ENCODE results near the gene SCP2. TPM values are rescaled to one million over a fixed set of nuclear protein-coding genes. Genes with fewer than 3 reads are reported as not detected.
"Not testable (repeated sequence)": the region's sequence is repeated elsewhere in the genome, so short reads cannot be mapped to it uniquely, and the experiment has no call there.

The SCP2 gene
- total RNA-seq, 1 donor from 2014 or later: 137 TPM

GRCh38 chr1:52969234-52969633, 42.2 kb downstream of the SCP2 start:
- DNase-seq (ENCODE audit: low read depth, low spot score): not testable (repeated sequence)

- DNase-seq (ENCODE audit: low read depth, low spot score): no peak
Observed at GRCh38 chr1:52970149-52970548, 43.1 kb downstream of the SCP2 start.

GRCh38 chr1:52973841-52974240, 46.8 kb downstream of the SCP2 start:
- no peak for DNase-seq (ENCODE audit: low read depth, low spot score)

DNA sequence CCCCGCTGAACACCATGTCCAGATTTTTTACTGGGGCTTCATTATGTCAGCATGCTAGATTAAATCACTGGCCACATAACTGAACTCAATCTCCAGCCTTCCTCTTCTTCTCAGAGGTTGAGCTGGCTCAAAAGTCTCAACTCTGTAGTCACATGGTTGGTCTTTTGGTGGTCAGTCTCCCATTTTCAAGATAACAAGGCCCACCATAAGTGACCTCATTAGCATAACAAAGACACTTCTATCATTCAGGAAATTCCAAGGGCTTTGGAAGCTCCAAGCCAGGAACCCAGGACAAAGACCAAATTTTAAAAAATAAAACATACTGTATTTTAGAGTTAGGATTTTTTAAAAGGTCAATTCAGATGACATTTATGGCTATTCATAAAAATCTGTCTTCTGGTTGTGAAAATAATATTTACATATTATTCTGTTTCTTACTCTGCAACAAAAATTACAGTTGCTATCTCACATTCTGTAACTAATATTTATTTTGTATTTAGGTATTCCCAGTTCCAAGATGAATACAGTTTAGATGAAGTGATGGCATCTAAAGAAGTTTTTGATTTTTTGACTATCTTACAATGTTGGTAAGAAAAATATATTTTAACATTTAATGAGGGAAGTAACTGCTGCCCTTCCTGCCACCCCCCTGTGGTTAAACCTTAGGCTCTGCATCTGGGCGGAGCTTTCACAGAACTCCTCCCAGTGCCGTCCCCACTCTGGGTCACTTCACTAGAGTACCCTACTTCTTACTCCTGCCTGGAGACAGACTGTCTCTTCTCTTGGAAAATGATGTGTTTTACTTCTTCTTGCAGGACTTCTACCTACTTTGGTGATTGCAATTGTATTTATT, 49.3 kb downstream of the SCP2 start:
- no peak for DNase-seq (ENCODE audit: low read depth, low spot score)

DNA sequence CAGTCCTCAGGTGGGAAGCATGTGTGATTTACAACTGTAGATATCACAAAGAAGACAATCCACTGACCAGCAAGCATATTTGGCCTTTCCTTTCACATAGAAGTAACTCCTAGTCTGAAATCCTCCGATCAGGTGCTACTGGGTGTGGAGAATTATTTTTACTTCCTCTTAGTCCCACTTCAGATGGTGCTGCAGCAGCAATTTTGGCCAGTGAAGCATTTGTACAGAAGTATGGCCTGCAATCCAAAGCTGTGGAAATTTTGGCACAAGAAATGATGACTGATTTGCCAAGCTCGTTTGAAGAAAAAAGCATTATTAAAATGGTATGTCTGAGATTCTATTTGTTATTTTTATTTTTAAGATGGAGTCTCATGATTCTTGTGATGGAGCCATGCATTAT, 51.0 kb downstream of the SCP2 start:
- DNase-seq (ENCODE audit: low read depth, low spot score): no peak

- DNase-seq (ENCODE audit: low read depth, low spot score): not testable (repeated sequence)
Observed at GRCh38 chr1:52992733-52993132, 65.7 kb downstream of the SCP2 start.

DNA sequence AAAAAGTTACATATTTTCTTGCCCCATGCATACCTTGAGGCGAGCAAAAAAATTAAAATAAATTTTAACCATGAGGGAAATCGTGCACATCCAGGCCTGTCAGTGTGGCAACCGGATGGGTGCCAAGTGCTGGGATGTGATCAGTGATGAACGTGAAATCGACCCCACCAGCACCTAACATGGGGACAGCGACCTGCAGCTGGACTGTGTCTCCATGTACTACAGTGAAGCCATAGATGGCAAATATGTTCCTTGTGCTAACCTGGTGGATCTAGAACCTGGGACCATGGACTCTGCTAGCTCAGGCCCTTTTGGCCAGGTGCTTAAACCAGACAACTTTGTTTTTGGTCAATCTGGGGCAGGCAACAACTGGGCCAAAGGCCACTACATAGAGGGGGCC, 67.6 kb downstream of the SCP2 start:
- DNase-seq (ENCODE audit: low read depth, low spot score): no peak

DNA sequence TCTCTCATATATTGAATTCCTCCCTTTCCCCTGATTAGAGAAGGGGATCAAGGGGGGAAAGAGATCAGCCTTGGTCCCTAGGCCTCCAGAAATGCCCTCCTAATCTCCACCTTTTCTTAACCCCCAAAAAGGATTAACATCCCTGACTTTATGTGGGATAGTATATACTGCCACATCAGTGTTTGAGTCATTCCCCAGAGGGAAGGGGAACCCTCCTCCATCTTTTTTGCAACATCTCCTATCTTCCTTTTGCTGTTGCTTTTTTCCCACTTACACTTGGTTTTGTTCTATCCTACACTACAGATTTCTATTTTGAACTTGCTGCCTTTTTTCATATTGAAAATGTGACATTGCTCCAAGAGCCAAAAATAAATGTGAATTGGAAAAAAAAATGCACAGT, 69.6 kb downstream of the SCP2 start:
- DNase-seq (ENCODE audit: low read depth, low spot score): no peak

DNA sequence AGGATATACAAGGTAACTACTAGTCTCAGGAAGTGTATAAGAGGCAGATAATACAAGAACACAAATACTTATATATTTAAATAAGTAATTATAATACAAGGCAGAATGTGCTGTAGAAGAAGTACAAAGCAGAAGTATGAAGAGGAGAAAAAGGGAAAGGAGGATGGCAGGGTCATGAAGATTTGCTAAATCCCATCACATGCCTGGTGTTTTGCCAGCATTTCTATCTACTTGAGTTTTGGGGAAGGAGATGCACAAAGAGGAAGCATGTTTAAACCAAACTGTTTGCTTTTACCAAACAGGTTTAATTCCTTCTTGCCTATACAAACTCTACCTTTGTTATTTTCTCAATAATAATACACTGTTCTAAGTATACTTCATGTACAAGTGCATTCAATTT, 74.1 kb downstream of the SCP2 start:
- no peak for DNase-seq (ENCODE audit: low read depth, low spot score)

GRCh38 chr1:53006612-53007011, 79.5 kb downstream of the SCP2 start:
- not testable (repeated sequence) for DNase-seq (ENCODE audit: low read depth, low spot score)

- DNase-seq (ENCODE audit: low read depth, low spot score): not testable (repeated sequence)
Observed at GRCh38 chr1:53010247-53010646, 83.2 kb downstream of the SCP2 start.

GRCh38 chr1:53011175-53011574, 84.1 kb downstream of the SCP2 start:
- no peak for DNase-seq (ENCODE audit: low read depth, low spot score)

DNA sequence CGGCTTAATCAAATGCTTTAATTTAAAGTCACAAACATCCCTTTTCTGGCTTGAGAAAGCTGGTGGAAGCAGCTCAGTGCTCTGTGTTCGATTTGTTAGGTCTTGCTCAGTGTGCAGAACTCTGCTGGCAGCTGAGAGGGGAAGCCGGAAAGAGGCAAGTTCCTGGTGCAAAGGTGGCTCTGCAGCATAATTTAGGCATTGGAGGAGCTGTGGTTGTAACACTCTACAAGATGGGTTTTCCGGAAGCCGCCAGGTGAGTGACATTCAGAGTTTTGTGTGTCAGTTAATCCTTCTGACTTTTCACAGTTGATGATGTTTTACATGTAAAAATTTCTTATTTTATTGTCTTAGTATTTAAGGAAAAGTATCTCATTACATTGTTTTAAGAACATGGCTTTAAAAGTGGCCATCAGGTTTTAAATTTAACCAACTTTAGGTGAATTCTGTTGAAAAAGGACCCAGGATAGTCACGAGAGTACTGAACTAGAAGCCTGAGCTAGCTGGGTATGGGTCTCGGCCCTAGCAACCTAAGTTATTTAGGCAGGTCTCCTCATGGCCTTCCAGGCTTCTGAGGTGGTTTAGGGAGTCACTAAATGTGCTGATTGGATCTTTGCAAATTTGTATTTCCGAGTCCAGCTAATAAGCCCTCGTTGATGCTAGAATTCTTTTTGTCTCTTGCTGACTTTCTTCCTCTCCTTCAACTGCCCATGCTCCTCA, 87.9 kb downstream of the SCP2 start:
- peak; percentile 66 for DNase-seq (ENCODE audit: low read depth, low spot score)

GRCh38 chr1:53015508-53015860, 88.4 kb downstream of the SCP2 start:
- DNase-seq (ENCODE audit: low read depth, low spot score): no peak

- no peak for DNase-seq (ENCODE audit: low read depth, low spot score)
Observed at GRCh38 chr1:53016705-53017104, 89.6 kb downstream of the SCP2 start.

DNA sequence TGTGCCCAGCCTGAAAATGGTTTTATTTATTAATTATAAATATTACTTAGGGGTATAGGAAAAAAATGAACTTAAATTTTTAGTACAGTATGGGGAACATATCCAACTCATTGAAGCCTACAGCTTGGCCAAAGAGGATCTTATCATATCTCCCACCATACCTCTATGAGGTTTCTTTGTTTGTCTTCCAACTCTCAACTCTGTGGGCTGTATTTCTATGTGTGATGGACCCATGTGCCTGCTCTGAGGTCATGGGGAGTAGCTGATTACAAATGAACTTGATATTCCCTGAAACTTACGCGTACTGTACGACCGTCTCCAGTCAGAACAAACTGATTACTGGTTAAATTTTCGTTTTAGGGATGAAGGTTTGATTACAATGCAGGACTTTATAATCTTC, 93.5 kb downstream of the SCP2 start:
- DNase-seq (ENCODE audit: low read depth, low spot score): no peak

DNA sequence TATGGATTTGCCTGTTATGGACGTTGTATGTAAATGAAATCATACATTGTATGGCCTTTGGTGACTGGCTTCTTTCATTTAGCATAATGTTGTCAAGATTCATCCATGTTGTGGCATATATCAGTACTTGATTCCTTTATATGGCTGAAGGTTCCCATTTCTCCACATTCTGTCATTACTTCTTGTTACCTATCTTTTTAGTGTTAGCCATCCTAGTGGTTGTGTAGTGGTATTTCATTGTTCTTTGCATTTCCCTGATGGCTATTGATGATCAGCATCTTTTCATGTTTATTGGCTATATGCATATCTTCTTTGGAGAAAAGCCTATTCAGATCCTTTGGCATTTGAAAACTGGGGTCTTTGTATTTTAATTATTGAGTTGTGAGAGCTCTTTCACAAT, 95.1 kb downstream of the SCP2 start:
- no peak for DNase-seq (ENCODE audit: low read depth, low spot score)

GRCh38 chr1:53023546-53023945, 96.5 kb downstream of the SCP2 start:
- no peak for DNase-seq (ENCODE audit: low read depth, low spot score)

DNA sequence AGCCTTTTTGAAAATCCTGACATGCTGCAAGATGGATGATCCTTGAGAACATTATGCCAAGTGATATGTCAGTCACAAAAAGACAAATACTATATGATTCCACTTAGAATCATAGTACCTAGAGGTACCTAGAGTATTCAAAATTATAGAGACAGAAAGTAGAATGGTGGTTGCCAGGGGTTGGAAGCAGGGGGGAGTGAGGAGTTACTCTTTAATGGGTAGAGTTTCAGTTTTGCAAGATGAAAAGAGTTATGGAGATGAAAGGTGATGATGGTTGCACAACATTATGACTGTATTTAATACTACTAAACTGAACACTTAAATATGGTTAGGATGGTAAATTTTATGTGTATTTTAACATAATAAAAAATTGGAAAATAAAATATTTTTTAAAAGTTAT, 97.0 kb downstream of the SCP2 start:
- DNase-seq (ENCODE audit: low read depth, low spot score): no peak

DNA sequence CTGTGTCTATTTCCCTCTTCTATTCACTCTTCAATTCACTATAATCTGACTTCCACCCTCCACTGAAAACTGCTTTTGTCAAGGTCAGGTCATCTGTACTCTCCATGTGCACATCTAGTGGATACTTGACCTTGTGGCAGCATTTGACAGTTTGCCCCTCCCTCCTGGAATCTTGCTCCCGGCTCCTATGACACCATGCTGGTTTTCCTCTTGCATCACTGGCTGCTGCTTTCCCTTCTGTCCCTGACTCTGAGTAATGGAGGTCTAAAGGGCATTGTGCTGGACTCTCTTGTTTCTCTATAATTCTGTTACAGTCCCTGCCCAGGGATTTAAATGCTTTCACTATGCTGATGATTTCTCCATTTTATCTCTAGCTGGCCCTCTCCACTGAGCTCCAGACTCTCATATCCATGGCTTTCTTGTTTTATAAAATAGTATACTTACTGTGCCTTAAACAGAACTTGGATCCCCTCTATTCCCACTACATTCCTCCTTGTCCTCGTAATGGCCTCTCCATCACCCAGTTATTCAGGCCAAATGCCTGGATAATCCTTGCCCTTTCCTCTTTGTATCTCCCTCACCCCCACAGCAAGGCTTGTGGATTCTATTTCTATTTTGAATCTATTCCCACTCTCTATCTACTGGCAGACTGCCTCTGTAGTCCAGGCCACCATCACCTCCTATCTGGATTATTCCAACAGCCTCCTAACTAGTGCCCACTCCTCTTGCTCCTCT, 98.1 kb downstream of the SCP2 start:
- no peak for DNase-seq (ENCODE audit: low read depth, low spot score)

GRCh38 chr1:53025769-53026112, 98.7 kb downstream of the SCP2 start:
- no peak for DNase-seq (ENCODE audit: low read depth, low spot score)

DNA sequence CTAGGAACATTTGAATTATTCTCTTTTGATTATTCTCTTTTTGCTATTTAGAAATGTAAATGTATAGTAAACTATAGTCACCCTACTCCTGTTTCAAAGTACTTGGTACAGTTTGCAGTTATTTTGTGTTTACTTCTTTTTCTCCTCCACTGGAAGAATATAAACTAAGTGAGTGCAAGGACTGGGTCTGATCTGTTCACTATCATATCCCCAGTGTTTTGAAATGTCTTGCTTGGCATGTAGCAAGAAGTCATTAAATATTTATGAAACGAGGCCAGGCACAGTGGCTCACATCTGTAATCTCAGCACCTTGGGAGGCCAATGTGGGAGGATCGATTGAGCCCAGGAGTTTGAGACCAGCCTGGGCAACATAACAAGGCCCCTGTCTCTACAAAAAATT, 99.2 kb downstream of the SCP2 start:
- no peak for DNase-seq (ENCODE audit: low read depth, low spot score)
